Mammary epithelial cell (primary cell): Measurements from ENCODE around the gene METTL17.

Experiments used
- CTCF ChIP-seq, 2 donors: IDR thresholded peaks in 1 of 2; conservative IDR thresholded peaks in 1 of 2; 2 replicates each; pipeline ENCODE4 v1.5.1; 2011 to 2012; ENCODE audit warnings: inconsistent platforms in 2 of 2, low read length in 2 of 2, mild to moderate bottlenecking in 2 of 2, control low read depth in 1 of 2, low read depth in 1 of 2; ENCODE audit not compliant: insufficient read depth in 1 of 2; ENCODE audit errors: extremely low read depth in 1 of 2
- EZH2 ChIP-seq: IDR thresholded peaks from 2 replicates; pipeline ENCODE4 v1.6.1; 2012; ENCODE audit warnings: low read length, inconsistent platforms, borderline replicate concordance

DNA sequence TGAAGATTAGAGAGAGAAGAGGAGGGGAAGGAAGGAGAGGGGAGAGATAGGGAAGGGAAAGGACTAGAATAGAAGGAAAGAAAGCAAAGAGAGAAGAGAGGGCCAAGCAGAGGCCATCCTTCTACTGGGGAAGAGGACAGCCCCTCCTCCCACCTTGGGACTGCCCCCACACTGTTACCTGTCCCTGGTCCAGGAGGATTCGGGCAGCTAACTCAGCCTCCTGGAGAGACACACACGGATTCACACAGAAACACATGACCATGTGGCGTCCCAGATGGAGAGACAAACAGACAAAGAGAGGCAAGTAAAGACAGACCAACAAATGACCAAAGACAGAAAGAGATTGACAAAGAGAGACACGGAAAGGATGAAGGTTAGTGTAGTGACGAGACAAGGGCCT is 32.9 kb downstream of the METTL17 start:
- TF ChIP-seq CTCF (conservative IDR thresholded peaks at IDR 0.05 in 1 of 2, IDR thresholded peaks at IDR 0.05 in 1 of 2; ENCODE audit: extremely low read depth in 1 of 2, insufficient read depth in 1 of 2, low read depth in 1 of 2, low read length in 2 of 2) (no peak), EZH2 (no peak)
